Caco-2 (cell line): ENCODE results near the gene COPB2. TPM values are rescaled to one million over a fixed set of nuclear protein-coding genes. Genes with fewer than 3 reads are reported as not detected.

ENCODE experiments used
- BruUV-seq: library from RNA; stranded (reverse); fragments of 400-500 nt; replicated peaks from 2 replicates; lab custom pipeline; 2021; lab: Mats Ljungman, UMichigan
- CTCF ChIA-PET: fragments of 300-600 bp; sonication (Branson Sonifier 250); formaldehyde crosslinking; loops from one replicate; lab custom pipeline; 2022; ENCODE audit warnings: antibody characterized with exemption; lab: Charles Lee
- POLR2A ChIA-PET: fragments of 300-600 bp; sonication (Branson Sonifier 250); formaldehyde crosslinking; loops from one replicate; lab custom pipeline; 2022; ENCODE audit warnings: antibody characterized with exemption; lab: Charles Lee
- DNase-seq, 2 experiments: peaks; one replicate each; pipeline versions ENCODE4 v3.0.0 to v3.0.0-alpha.2; 2020 to 2022
- H3K27me3 ChIP-seq: replicated peaks from 2 replicates; pipeline ENCODE4 v1.6.0; 2011; ENCODE audit warnings: low read length; ENCODE audit not compliant: control insufficient read depth, insufficient read depth
- H3K36me3 ChIP-seq: 2 replicates; pipeline ENCODE4 v1.5.1; 2011; ENCODE audit warnings: low read length; ENCODE audit not compliant: control insufficient read depth, insufficient read depth
- H3K4me1 ChIP-seq: fragments of 250-450 bp; sonication (Bioruptor Pico); 2 replicates; pipeline ENCODE4 v1.5.1; 2020; ENCODE audit warnings: mild to moderate bottlenecking
- H3K4me3 ChIP-seq: 2 replicates; pipeline ENCODE4 v1.5.1; 2011; ENCODE audit warnings: low read depth, mild to moderate bottlenecking, control low read depth, low read length
- H3K9me3 ChIP-seq: fragments of 250-450 bp; sonication (Bioruptor Pico); 2 replicates; pipeline ENCODE4 v1.5.1; 2020; ENCODE audit warnings: mild to moderate bottlenecking, moderate library complexity
- H3K27ac Mint-ChIP-seq: one replicate; pipeline ENCODE4 v1.8.0; 2022; ENCODE audit warnings: mixed read lengths; ENCODE audit not compliant: unreplicated experiment
- H3K27me3 Mint-ChIP-seq: one replicate; pipeline ENCODE4 v1.8.0; 2022; ENCODE audit warnings: mixed read lengths; ENCODE audit not compliant: insufficient read depth, unreplicated experiment
- H3K36me3 Mint-ChIP-seq: one replicate; pipeline ENCODE4 v1.8.0; 2022; ENCODE audit warnings: mild to moderate bottlenecking, mixed read lengths; ENCODE audit not compliant: insufficient read depth, unreplicated experiment
- H3K4me1 Mint-ChIP-seq: one replicate; pipeline ENCODE4 v1.8.0; 2022; ENCODE audit warnings: low read depth, mixed read lengths; ENCODE audit not compliant: unreplicated experiment
- H3K4me3 Mint-ChIP-seq: one replicate; pipeline ENCODE4 v1.8.0; 2022; ENCODE audit warnings: mild to moderate bottlenecking, moderate library complexity, mixed read lengths; ENCODE audit not compliant: unreplicated experiment
- H3K9me3 Mint-ChIP-seq: one replicate; pipeline ENCODE4 v1.8.0; 2022; ENCODE audit warnings: mixed read lengths; ENCODE audit not compliant: unreplicated experiment
- intact Hi-C: fragments of 100-400 bp; cut with micrococcal nuclease; formaldehyde crosslinking; loops from one replicate; pipeline ENCODE4 v1.10.0; 2022; ENCODE audit not compliant: unreplicated experiment
- total RNA-seq: library from RNA; stranded (reverse); gene quantifications from 2 replicates; pipeline ENCODE4 v1.2.3, GENCODE V29; 2022
- TF ChIP-seq, protein P1 (sequence below), 2 experiments: fragments of 200-600 bp in 1 of 2; IDR thresholded peaks; 1 replicate in 1 of 2; 2 replicates in 1 of 2; pipeline versions ENCODE4 v1.5.1 to v1.8.0; 2011 to 2022; ENCODE audit warnings: antibody characterized with exemption in 1 of 2, control low read depth in 1 of 2, inconsistent platforms in 1 of 2, low read depth in 1 of 2, low read length in 1 of 2, mild to moderate bottlenecking in 1 of 2, moderate library complexity in 1 of 2; ENCODE audit not compliant: insufficient read depth in 1 of 2, severe bottlenecking in 1 of 2, unreplicated experiment in 1 of 2

The COPB2 gene
- total RNA-seq, 1 experiment from 2014 or later: 130 TPM

DNA sequence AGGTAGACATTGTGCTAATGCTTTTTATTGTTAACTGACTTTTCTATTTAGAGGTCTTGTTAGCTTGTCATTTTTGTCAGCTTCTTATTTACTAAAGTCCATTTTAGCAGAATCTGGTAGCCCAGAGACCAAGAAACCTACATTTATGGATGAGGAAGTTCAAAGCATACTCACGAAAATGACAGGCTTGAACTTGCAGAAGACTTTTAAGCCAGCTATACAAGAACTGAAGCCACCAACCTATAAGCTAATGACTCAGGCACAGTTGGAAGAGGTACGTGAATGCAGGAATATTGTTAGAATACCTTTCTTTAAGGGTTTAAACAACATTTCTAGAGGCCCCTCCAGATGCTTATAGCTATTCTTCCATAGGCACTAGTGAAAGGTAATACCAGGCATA, 42.7 kb downstream of the COPB2 start:
- Histone ChIP-seq H3K9me3 (no peaks in the 10 kb centered on the region), H3K36me3 (peaks cover 5% of the 10 kb centered on the region; the same call in 1 of the 2 replicates), H3K4me1 (peaks cover 6% of the 10 kb centered on the region; the same call in 1 of the 2 replicates), H3K27me3 (no peaks in the 10 kb centered on the region), H3K4me3 (no peak overlapping the region)
- Mint-ChIP-seq H3K27ac (no peak overlapping the region), H3K9me3 (peaks cover 11% of the 10 kb centered on the region), H3K4me3 (no peak overlapping the region), H3K36me3 (peaks cover 33% of the 10 kb centered on the region), H3K4me1 (peaks cover 7% of the 10 kb centered on the region), H3K27me3 (no peaks in the 10 kb centered on the region)
- POLR2A ChIA-PET: no interaction called here
- no TSS peak for BruUV-seq
- DNase-seq: no peak
- CTCF ChIA-PET: no interaction called here
- TF ChIP-seq, protein P1, sequence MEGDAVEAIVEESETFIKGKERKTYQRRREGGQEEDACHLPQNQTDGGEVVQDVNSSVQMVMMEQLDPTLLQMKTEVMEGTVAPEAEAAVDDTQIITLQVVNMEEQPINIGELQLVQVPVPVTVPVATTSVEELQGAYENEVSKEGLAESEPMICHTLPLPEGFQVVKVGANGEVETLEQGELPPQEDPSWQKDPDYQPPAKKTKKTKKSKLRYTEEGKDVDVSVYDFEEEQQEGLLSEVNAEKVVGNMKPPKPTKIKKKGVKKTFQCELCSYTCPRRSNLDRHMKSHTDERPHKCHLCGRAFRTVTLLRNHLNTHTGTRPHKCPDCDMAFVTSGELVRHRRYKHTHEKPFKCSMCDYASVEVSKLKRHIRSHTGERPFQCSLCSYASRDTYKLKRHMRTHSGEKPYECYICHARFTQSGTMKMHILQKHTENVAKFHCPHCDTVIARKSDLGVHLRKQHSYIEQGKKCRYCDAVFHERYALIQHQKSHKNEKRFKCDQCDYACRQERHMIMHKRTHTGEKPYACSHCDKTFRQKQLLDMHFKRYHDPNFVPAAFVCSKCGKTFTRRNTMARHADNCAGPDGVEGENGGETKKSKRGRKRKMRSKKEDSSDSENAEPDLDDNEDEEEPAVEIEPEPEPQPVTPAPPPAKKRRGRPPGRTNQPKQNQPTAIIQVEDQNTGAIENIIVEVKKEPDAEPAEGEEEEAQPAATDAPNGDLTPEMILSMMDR (IDR thresholded peaks at IDR 0.05; ENCODE audit: insufficient read depth in 1 of 2, low read depth in 1 of 2, low read length in 1 of 2, severe bottlenecking in 1 of 2, unreplicated experiment in 1 of 2): no peak
- intact Hi-C loops: no loop called here

- H3K36me3 Mint-ChIP-seq: peaks cover 12% of the 10 kb centered on the region
- H3K9me3 Mint-ChIP-seq: peaks cover 11% of the 10 kb centered on the region
- Histone ChIP-seq H3K27me3 (no peaks in the 10 kb centered on the region), H3K4me1 (peaks cover 6% of the 10 kb centered on the region; the same call in 1 of the 2 replicates), H3K36me3 (0 out of 2 replicates have a peak, but pooled peaks cover 4% of the 10 kb centered on the region), H3K9me3 (no peaks in the 10 kb centered on the region), H3K4me3 (peak within 1 kb of the TSS; percentile 96)
- BruUV-seq: TSS peak; percentile 71
- TF ChIP-seq, protein P1 (IDR thresholded peaks at IDR 0.05; ENCODE audit: insufficient read depth in 1 of 2, low read depth in 1 of 2, low read length in 1 of 2, severe bottlenecking in 1 of 2, unreplicated experiment in 1 of 2): no peak
- H3K4me1 Mint-ChIP-seq: peaks cover 7% of the 10 kb centered on the region
- CTCF ChIA-PET: interaction anchor here (0.6 to 2.1 kb wide), 3 partner anchors 10 to 698 kb away, joined by 4 to 9 read pairs (median 5); no protein-coding TSS in a partner anchor
- no peak within 1 kb of the TSS for H3K4me3 Mint-ChIP-seq
- H3K27ac Mint-ChIP-seq: peak within 1 kb of the TSS; percentile 16
- POLR2A ChIA-PET: interaction anchor here (0.9 kb wide), 1 partner anchor 10 kb away, joined by 3 read pairs; no protein-coding TSS in a partner anchor
- no peaks in the 10 kb centered on the region for H3K27me3 Mint-ChIP-seq
- intact Hi-C loops: loop anchor here (5.0 kb wide), 1 partner anchor 397 kb away; the partner anchor contains the start of genes FOXL2 and FOXL2NB
- DNase-seq: peak; percentile 83 to 84
Measured at GRCh38 chr3:139343895-139344856, 45.3 kb downstream of the COPB2 start, which contains the start of gene MRPS22. Gene MRPS22 (plus strand): TSS chr3:139344020. CDS start chr3:139344027, 7 bp downstream.

DNA sequence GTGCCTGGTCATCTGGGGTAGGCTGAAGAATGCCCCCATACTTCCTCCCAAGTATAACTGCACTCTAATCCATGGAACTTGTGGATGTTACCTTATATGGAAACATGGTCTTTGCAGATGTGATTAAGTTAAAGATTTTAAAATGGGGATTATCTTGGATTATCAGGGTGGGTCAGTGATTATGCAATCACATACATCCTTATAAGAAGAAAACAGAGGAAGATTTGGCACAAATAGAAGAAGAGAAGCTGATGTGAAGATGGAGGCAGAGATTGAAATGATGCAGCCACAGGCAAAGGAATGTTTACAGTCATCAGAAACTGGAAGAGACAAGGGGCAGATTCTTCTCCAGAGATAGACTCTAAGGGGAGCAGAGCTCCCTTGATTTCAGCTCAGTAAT, 47.4 kb downstream of the COPB2 start:
- H3K36me3 Mint-ChIP-seq: no peaks in the 10 kb centered on the region
- TF ChIP-seq, protein P1 (IDR thresholded peaks at IDR 0.05; ENCODE audit: insufficient read depth in 1 of 2, low read depth in 1 of 2, low read length in 1 of 2, severe bottlenecking in 1 of 2, unreplicated experiment in 1 of 2): no peak
- H3K27me3 Mint-ChIP-seq: no peaks in the 10 kb centered on the region
- peaks cover 7% of the 10 kb centered on the region for H3K4me1 Mint-ChIP-seq
- no TSS peak for BruUV-seq
- no peak overlapping the region for H3K4me3 Mint-ChIP-seq
- DNase-seq: no peak
- H3K36me3 ChIP-seq: 0 out of 2 replicates have a peak, but pooled peaks cover 2% of the 10 kb centered on the region
- peaks cover 6% of the 10 kb centered on the region; the same call in 1 of the 2 replicates for H3K4me1 ChIP-seq
- ChIA-PET CTCF (no interaction called here), POLR2A (no interaction called here)
- H3K9me3 Mint-ChIP-seq: peaks cover 11% of the 10 kb centered on the region
- no peak overlapping the region for H3K27ac Mint-ChIP-seq
- intact Hi-C loops: loop anchor here (5.0 kb wide), 1 partner anchor 395 kb away; the partner anchor contains the start of genes FOXL2 and FOXL2NB
- no peak overlapping the region for H3K4me3 ChIP-seq
- no peaks in the 10 kb centered on the region for H3K9me3 ChIP-seq
- H3K27me3 ChIP-seq: no peaks in the 10 kb centered on the region
